ENCODE measurements around the gene MOB3A. TPM values are rescaled to one million over a fixed set of nuclear protein-coding genes. Genes with fewer than 3 reads are reported as not detected.

The MOB3A gene
- total and polyA plus RNA-seq, 9 of the 15 experiments (the other 6 are each of a cell fraction or from before 2014, with no cell fraction given), result 1.1 to 24.1 (median 6.0) TPM

DNA sequence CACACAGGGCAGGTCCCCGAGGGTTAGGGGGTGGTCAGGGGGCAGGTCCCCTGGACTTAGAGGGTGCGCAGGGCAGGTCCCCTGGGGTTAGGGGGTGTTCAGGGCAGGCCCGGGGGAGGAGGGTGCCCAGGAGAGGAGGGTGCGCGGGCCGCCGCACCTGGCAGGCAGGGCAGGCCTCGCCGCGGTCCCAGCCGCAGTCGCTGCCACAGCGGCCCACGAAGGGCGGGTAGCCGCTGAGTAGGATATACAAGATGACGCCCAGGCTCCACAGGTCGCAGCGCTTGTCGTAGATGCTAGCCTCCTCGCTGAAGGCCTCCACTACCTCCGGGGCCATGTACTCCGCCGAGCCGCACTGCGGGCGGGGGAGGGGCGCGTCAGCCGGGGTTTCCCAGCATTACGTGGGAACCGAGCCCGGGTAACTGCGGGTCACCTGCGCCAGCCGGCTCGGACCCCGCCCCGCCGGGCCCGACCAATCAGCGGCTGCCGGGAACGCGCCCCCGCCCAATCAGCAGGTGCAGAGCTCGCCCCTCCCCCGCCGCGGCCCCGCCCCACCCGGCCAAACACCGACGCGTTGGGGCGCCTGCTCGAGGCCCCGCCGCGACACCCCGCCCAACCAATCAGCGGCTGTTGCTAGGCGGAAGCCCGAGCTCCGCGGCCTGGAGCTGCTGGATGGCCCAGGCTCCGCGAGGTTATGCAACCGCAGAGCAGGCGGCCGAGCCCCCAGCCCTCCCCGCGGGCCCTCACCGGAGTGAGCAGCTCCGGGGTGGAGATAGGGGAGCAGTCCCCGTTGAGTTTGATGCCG lies 54.2 kb downstream of the MOB3A start (continued):
- TF ChIP-seq, protein P1, sequence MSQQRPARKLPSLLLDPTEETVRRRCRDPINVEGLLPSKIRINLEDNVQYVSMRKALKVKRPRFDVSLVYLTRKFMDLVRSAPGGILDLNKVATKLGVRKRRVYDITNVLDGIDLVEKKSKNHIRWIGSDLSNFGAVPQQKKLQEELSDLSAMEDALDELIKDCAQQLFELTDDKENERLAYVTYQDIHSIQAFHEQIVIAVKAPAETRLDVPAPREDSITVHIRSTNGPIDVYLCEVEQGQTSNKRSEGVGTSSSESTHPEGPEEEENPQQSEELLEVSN (IDR thresholded peaks at IDR 0.05; ENCODE audit: borderline replicate concordance in 1 of 2, extremely low read depth in 1 of 2, insufficient read depth in 1 of 2, insufficient read length in 1 of 2, low read depth in 1 of 2, low read length in 1 of 2, poor library complexity in 1 of 2, severe bottlenecking in 1 of 2), result peak; percentile 41 to 61
- 0 out of 2 replicates have a peak, but pooled peaks have one; percentile 39 for TF ChIP-seq POLR2A (conservative IDR thresholded peaks at IDR 0.05)
- TF ChIP-seq KAT8 (IDR thresholded peaks at IDR 0.05; ENCODE audit: low read depth), result no peak
- TF ChIP-seq, protein P2, sequence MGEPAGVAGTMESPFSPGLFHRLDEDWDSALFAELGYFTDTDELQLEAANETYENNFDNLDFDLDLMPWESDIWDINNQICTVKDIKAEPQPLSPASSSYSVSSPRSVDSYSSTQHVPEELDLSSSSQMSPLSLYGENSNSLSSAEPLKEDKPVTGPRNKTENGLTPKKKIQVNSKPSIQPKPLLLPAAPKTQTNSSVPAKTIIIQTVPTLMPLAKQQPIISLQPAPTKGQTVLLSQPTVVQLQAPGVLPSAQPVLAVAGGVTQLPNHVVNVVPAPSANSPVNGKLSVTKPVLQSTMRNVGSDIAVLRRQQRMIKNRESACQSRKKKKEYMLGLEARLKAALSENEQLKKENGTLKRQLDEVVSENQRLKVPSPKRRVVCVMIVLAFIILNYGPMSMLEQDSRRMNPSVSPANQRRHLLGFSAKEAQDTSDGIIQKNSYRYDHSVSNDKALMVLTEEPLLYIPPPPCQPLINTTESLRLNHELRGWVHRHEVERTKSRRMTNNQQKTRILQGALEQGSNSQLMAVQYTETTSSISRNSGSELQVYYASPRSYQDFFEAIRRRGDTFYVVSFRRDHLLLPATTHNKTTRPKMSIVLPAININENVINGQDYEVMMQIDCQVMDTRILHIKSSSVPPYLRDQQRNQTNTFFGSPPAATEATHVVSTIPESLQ (CRISPR knock-in tag; IDR thresholded peaks at IDR 0.05), result no peak
- TF ChIP-seq SMARCA4 (IDR thresholded peaks at IDR 0.05), result no peak
- TF ChIP-seq MBD2 (IDR thresholded peaks at IDR 0.05; ENCODE audit: borderline replicate concordance, low read depth), result peak; percentile 43; the same call in 1 of the 2 replicates
- no peak for TF ChIP-seq MED1 (CRISPR knock-in tag; IDR thresholded peaks at IDR 0.05; ENCODE audit: borderline replicate concordance)
- TF ChIP-seq ZFPM2 (CRISPR knock-in tag; IDR thresholded peaks at IDR 0.05), result no peak
- TF ChIP-seq HLTF (IDR thresholded peaks at IDR 0.05), result no peak
- no peak for TF ChIP-seq KLF1 (tag; IDR thresholded peaks at IDR 0.05)
- TF ChIP-seq, protein P3, sequence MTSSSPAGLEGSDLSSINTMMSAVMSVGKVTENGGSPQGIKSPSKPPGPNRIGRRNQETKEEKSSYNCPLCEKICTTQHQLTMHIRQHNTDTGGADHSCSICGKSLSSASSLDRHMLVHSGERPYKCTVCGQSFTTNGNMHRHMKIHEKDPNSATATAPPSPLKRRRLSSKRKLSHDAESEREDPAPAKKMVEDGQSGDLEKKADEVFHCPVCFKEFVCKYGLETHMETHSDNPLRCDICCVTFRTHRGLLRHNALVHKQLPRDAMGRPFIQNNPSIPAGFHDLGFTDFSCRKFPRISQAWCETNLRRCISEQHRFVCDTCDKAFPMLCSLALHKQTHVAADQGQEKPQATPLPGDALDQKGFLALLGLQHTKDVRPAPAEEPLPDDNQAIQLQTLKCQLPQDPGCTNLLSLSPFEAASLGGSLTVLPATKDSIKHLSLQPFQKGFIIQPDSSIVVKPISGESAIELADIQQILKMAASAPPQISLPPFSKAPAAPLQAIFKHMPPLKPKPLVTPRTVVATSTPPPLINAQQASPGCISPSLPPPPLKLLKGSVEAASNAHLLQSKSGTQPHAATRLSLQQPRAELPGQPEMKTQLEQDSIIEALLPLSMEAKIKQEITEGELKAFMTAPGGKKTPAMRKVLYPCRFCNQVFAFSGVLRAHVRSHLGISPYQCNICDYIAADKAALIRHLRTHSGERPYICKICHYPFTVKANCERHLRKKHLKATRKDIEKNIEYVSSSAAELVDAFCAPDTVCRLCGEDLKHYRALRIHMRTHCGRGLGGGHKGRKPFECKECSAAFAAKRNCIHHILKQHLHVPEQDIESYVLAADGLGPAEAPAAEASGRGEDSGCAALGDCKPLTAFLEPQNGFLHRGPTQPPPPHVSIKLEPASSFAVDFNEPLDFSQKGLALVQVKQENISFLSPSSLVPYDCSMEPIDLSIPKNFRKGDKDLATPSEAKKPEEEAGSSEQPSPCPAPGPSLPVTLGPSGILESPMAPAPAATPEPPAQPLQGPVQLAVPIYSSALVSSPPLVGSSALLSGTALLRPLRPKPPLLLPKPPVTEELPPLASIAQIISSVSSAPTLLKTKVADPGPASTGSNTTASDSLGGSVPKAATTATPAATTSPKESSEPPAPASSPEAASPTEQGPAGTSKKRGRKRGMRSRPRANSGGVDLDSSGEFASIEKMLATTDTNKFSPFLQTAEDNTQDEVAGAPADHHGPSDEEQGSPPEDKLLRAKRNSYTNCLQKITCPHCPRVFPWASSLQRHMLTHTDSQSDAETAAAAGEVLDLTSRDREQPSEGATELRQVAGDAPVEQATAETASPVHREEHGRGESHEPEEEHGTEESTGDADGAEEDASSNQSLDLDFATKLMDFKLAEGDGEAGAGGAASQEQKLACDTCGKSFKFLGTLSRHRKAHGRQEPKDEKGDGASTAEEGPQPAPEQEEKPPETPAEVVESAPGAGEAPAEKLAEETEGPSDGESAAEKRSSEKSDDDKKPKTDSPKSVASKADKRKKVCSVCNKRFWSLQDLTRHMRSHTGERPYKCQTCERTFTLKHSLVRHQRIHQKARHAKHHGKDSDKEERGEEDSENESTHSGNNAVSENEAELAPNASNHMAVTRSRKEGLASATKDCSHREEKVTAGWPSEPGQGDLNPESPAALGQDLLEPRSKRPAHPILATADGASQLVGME (CRISPR knock-in tag; IDR thresholded peaks at IDR 0.05), result peak; percentile 50; the same call in 1 of the 2 replicates
- TF ChIP-seq, protein P4, sequence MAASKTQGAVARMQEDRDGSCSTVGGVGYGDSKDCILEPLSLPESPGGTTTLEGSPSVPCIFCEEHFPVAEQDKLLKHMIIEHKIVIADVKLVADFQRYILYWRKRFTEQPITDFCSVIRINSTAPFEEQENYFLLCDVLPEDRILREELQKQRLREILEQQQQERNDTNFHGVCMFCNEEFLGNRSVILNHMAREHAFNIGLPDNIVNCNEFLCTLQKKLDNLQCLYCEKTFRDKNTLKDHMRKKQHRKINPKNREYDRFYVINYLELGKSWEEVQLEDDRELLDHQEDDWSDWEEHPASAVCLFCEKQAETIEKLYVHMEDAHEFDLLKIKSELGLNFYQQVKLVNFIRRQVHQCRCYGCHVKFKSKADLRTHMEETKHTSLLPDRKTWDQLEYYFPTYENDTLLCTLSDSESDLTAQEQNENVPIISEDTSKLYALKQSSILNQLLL (CRISPR knock-in tag; IDR thresholded peaks at IDR 0.05; ENCODE audit: borderline replicate concordance), result no peak
- TF ChIP-seq TFAM (CRISPR knock-in tag; conservative IDR thresholded peaks at IDR 0.05), result no peak
- TF ChIP-seq SLC30A9 (CRISPR knock-in tag; IDR thresholded peaks at IDR 0.05), result no peak
- no peak for TF ChIP-seq ZNF354B (CRISPR knock-in tag; IDR thresholded peaks at IDR 0.05)
- TF ChIP-seq ZNF143 (CRISPR knock-in tag; IDR thresholded peaks at IDR 0.05), result no peak
- no peak for TF ChIP-seq FOXP1 (CRISPR knock-in tag; IDR thresholded peaks at IDR 0.05)
- no peak for TF ChIP-seq ZBTB8A (IDR thresholded peaks at IDR 0.05; ENCODE audit: partially characterized antibody)
- TF ChIP-seq TAF9B (IDR thresholded peaks at IDR 0.05; ENCODE audit: partially characterized antibody), result no peak

Data from K562 (cell line).